Measurements from ENCODE around the gene POLE.

DNA sequence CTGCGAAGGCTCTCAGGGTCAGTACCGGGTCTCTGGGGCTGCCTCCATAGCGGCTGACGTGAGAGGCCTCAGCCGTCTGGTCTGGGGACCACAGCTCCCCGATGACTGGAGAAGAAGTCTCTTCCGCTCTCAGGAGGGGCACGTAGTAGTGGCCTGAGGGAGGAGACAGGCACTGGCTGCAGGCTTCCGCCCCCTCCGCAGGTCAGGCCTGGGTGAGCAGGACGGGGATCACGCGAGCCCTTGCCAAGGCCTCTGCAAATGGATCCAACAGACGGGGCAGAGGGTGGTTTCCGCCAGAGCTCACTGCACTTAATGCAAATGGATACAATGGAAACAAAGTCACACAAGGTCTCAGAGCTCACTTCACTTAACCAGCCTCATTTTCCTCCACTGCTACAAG, 49.8 kb upstream of the POLE start:
- TF ChIP-seq, protein P1, sequence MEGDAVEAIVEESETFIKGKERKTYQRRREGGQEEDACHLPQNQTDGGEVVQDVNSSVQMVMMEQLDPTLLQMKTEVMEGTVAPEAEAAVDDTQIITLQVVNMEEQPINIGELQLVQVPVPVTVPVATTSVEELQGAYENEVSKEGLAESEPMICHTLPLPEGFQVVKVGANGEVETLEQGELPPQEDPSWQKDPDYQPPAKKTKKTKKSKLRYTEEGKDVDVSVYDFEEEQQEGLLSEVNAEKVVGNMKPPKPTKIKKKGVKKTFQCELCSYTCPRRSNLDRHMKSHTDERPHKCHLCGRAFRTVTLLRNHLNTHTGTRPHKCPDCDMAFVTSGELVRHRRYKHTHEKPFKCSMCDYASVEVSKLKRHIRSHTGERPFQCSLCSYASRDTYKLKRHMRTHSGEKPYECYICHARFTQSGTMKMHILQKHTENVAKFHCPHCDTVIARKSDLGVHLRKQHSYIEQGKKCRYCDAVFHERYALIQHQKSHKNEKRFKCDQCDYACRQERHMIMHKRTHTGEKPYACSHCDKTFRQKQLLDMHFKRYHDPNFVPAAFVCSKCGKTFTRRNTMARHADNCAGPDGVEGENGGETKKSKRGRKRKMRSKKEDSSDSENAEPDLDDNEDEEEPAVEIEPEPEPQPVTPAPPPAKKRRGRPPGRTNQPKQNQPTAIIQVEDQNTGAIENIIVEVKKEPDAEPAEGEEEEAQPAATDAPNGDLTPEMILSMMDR (IDR thresholded peaks at IDR 0.05; ENCODE audit: borderline replicate concordance, extremely low read depth, low read length, poor library complexity, severe bottlenecking): no peak
- TF ChIP-seq EZH2 (IDR thresholded peaks at IDR 0.05; ENCODE audit: borderline replicate concordance, low read depth, low read length, severe bottlenecking): no peak

All from DND-41 (cell line).